Measurements from ENCODE around the gene NCBP2.

NCBP2 gene

DNA sequence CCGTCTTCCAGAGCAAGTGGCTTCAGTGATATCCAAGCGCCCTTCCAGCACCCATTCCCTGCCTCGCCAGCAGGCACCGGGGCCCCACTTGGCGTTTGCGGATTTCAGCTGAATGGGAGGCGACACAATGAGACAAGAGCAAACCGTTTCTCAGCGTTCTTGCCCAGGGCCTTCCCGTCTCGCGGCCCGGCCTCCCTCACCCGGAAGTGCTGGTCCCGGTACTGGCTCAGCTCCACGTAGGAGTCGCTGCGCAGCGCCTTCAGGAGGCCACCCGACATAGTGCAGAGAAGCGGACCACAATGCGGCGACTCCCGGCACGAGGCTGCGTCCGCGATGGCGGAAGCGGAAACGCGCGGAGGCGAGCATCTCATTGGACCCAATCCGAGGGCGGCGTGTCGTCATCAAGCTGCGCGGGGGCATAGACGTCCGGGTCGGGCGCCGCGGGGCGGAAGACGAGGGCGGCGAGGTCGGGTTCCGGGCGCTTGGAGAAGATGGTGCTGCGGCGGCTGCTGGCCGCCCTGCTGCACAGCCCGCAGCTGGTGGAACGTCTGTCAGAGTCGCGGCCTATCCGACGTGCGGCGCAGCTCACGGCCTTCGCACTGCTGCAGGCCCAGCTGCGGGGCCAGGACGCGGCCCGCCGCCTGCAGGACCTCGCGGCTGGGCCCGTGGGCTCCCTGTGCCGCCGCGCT lies at the start of gene NCBP2:
Gene NCBP2 (minus strand): TSS at position 303 of the 689 bp plus-strand sequence. CDS start 25 bp downstream, at position 278.
- peak; percentile 99 for DNase-seq

DNA sequence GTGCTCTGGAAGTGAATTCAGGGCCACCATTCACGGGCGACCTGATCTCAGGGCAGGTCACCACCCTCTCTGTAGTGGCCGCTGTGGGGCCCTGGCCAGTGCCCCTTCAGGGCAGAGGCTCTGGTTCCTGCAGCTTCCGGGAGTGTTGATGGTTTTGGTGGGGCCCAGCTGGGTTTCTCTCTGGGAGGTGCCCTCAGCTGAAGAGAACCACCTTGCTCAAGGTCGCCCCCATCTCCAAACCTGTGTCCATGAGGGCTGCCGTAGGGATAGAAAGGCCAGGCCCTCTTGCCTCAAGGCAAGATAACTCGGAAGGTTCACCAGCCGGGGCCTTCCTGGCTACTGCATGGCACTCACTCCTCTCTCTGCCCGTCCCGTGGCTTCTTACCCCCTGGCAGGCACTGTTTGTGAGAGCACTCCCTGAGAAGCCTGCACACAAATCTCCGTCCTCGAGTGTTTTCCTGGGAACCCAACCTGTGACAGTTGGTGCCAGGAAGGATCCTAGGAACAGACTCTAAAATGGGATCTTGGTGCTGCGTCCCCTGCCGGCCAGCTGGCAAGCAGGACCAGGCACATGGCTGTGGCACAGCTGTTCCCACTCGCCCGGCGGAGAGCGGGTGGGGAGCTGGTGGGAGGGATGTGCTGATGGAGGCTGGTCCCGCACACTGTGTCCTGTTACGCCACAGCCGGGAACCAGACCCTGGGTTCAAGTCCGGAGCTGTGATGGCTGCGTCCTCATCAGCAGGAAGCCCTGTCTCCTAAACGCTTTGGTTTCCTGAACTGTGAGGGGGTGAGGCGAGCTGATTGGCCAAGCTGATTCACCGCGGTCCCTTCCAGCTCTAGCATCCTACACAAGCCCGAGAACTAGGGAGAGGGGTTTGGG lies 49.5 kb upstream of the NCBP2 start:
- no peak for DNase-seq

- DNase-seq: no peak
Observed at GRCh38 chr3:196990601-196991007, 48.3 kb upstream of the NCBP2 start.

GRCh38 chr3:196989721-196990262 lies 47.5 kb upstream of the NCBP2 start:
- no peak for DNase-seq

GRCh38 chr3:196988241-196989029 lies 46.1 kb upstream of the NCBP2 start:
- DNase-seq: no peak

DNA sequence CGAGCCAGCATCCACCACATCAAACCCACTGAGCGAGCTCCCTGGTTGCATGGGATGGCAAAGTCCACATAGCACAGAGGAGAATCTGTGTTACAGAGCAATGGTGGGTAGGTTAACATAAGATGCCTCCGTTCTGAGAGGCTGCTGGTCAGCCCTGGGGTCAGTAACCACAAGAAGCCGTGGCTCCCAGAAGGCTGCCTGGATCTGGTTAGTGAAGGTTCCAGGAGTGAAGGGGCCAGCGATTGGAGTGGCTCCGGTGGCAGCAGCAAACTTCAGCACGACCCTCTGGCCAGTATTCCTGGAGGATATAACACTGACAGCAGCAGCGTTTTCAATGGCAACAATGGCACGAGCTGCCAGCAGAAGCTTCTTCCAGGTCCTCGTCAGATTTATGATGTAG lies 44.7 kb upstream of the NCBP2 start:
- DNase-seq: no peak

GRCh38 chr3:196985954-196986885 lies 43.9 kb upstream of the NCBP2 start:
- DNase-seq: no peak

- DNase-seq: no peak
Observed at GRCh38 chr3:196985298-196985697, 43.0 kb upstream of the NCBP2 start.

DNA sequence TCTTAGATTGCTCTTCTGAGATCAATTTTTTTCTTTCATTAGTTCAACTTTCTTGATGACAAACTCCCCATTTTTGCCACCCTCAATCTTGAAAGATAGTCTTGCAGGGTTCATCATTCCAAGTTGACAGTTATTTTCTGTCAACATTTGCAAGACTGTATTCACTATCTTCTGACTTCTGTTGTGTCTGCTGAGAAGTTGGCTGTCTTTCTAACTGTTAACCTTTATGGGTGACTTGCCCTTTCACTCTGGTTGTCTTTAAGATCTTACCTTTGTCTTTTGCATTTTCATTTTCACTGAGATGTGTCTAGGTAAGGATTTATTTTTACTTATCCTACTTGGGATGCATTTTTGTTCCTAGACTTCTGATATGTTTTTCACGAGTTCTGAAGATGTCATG lies 40.9 kb upstream of the NCBP2 start:
- DNase-seq: no peak

GRCh38 chr3:196981657-196982056 lies 39.3 kb upstream of the NCBP2 start:
- no peak for DNase-seq

DNA sequence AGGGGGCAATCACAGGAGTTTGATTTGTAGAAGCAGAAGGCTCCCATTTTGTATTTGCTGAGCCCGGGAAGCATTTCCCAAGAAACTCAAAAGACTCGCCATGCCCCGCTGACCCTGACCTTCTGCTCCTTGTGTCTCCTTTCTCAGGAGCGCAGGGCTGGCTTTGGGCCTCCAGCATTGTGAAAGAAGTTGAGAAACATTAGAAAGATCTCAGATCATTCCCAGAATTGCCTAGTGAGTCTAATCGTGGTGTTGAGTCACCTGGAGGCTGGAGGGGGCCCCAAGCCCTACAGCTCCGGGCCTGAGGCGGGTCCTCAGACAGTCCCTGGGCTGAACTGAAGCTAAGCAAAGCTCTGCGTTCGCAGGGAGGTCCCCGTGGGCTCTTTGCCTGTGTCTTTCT lies 37.2 kb upstream of the NCBP2 start:
- no peak for DNase-seq

DNA sequence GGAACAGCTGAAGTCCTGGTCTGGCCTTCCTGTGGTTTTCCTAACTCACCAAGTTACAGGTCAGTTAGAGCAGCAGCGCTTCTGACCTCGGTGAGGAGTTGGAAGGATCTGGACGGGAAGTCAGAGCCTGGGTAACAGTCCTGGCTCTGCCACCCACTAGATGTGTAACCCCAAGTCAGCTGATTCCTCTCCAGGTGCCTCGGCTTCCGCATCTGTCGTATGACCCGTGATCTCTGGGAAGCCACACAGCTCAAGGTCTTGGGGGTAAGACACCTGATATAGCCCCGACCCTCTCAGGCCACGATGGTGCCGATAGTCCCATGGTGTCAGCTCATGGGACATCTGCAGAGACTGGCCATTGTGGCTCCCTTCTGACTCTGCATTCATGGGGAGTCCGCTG lies 34.6 kb upstream of the NCBP2 start:
- no peak for DNase-seq

DNA sequence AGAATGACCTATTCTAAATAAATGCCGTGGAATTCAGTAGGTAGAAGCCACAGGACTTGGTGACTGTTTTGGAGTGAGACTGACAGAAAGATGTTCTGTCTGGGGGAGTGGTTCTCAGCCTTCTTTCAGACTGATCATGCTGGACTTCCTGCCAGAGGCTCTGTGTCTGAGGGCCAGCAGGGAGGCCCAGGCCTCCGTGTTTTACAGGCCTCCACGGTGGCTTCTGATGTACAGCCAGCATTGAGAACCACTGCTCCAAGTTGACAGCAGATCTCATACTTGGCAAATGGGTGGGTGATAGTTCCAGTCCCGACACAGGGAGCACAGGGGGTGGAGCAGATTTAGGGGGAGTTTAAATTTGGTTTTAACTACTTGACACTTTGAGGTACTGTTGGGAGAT lies 33.0 kb upstream of the NCBP2 start:
- DNase-seq: no peak

DNA sequence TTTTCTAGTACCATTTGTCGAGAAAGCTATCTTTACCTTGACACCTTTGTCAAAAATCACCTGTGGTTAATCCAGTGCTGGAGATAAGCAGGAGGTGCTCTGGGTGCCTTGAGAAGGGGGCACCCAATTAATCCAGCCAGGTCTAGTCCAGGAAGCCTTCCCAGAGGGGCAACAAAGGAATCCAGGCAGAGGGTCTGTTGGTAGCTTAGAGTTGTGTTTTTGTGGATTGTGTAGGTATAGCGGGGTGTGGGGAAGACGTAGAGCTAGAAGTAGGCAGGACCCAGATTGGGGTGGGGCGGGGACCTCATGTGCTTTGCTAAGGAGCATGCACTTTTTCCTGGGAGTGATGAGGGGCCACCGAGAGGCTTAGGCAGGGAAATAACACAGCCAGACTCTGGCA lies 32.3 kb upstream of the NCBP2 start:
- DNase-seq: no peak

DNA sequence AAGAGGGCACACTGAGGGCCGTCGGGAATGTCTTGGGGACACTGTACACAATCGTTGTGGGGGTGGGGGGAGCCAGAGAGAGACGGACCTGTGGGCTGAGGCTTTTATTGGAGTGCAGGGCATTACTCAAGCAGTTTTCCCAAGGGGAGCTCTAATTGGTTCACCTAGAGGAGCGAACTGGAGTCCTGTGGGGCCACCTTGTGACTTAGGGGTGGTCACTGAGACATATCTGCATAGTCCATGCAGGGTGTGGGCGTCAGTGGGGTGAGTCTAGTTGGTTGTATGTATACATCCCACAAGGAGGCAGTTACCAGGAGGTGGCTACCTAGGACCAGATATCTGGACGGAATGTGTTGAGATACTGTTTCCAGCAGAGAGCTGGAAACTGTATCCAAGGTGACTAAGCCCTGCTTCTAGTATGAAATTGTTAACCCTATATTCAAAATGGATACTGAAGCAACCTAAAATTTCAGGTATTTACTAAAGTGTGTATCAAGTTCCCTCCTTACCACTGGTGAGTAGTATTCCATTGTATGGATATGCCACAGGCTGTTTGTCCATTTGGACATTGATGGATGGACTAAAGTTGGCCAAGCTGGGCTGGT lies 28.9 kb upstream of the NCBP2 start:
- DNase-seq: no peak

DNA sequence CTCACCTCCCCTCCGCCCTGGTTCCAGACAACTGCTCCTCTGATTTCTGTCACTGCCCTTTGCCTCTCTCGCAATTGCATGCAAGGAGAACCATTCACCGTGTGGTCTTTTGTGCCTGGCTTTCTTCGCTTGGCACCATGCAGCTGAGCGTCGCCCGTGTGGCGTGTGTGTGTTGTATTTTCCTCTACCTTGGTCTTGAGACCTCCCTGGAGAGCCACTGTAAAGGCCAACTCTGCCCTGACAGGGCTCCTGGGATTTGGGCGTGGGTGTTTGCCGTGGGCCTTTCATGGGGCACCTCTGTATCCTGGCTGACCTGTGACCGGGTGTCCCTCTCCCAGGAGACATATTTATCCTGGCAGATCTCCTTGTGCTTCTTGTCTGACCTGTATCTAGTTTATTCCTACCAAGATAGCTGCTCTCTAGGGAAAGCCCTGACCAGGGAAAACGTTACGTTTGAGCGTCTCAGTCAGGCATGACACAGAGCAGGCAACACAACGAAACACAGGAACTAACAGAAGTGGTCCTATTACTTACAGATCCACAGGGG lies 28.3 kb upstream of the NCBP2 start:
- DNase-seq: no peak

DNA sequence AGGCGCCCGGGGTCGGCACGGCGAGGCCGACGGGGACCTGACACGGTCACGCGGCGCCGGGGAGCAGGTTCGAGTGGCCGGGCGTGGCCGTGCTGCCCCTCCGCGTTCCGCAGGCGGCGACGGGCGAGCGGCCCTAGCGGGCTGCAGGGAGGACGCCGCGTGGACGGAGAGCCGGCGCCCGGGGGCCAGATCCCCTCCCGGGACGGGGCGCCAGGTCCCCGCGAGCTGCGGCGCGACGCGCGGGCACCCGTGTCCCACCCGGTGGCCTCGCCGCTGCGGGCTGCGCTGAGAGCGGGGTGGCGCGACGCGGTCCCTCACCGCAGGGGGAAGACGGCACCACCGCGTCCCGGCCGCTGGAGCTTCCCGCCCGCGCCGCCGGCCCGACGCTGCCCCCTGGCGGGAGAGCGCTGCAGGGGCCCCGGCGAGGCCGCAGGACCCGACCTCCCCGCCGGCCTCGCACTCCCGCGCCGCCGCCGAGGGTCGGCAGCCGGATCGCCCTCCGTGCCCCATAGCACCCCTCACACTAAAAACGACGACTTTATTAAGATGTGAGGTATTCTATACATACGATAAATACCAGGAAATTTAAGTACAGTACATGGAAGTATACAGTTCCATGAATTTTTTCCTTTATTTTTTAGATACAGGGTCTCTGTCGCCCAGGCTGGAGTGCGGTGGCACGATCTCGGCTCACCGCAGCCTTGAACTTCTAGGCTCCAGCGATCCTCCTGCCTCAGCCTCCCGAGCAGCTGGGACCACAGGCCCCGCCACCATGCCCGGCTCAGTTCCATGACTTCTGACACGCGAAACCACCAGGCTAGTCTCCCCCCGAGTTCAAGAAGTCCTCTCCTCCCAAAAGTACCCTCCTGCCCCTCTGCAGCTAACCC lies 27.6 kb upstream of the NCBP2 start:
- DNase-seq: peak; percentile 71

- peak; percentile 35 for DNase-seq
Observed at GRCh38 chr3:196969134-196969659, 26.9 kb upstream of the NCBP2 start.

GRCh38 chr3:196968233-196969133 lies 26.2 kb upstream of the NCBP2 start, which contains the start of gene PIGZ:
Gene PIGZ (minus strand): TSS chr3:196968833. CDS start chr3:196952031, 16,802 bp downstream.
- peak; percentile 21 for DNase-seq

Measured in CD4-positive, alpha-beta T cell treated with Interleukin-21 for 1 hour (primary cell).